Endothelial cell of umbilical vein (primary cell): ENCODE data around the gene COL23A1. TPM values are rescaled to one million over a fixed set of nuclear protein-coding genes. Genes with fewer than 3 reads are reported as not detected.

Experiments used
- BruUV-seq: library from RNA; stranded (reverse); fragments of 400-500 nt; replicated peaks from 2 replicates; lab custom pipeline; 2021; lab: Mats Ljungman, UMichigan
- CTCF ChIA-PET: fragments of 300-600, 350-600 bp; sonication (Branson Sonifier 250); formaldehyde crosslinking; loops from one replicate; lab custom pipeline; 2021; ENCODE audit warnings: antibody characterized with exemption, inconsistent platforms; lab: Charles Lee
- POLR2A ChIA-PET: fragments of 300-600, 350-600 bp; sonication (Branson Sonifier 250); formaldehyde crosslinking; loops from one replicate; lab custom pipeline; 2021; ENCODE audit warnings: antibody characterized with exemption, inconsistent platforms; lab: Charles Lee
- DNase-seq: peaks from one replicate; pipeline ENCODE4 v3.0.0-alpha.2; 2011; ENCODE audit warnings: low read depth, low spot score
- FAIRE-seq: peaks from 2 replicates; lab custom pipeline; 2011; peaks lifted over from hg19 to GRCh38; lab: Jason Lieb, UNC
- H2AFZ ChIP-seq: 2 replicates; pipeline ENCODE4 v1.6.0; 2012; ENCODE audit warnings: low read depth, low read length, control low read depth, inconsistent platforms
- H3K27ac ChIP-seq: 2 replicates; pipeline ENCODE4 v1.5.1; 2011; ENCODE audit warnings: low read depth, mild to moderate bottlenecking, control low read depth, low read length, moderate library complexity; ENCODE audit not compliant: insufficient read depth
- H3K27me3 ChIP-seq, 2 experiments: 2 replicates each; pipeline versions ENCODE4 v1.6.0 to v1.6.1; 2011; ENCODE audit warnings: low read length in 2 of 2, mixed read lengths in 1 of 2; ENCODE audit not compliant: control insufficient read depth in 2 of 2, insufficient read depth in 2 of 2
- H3K36me3 ChIP-seq, 2 experiments: 2 replicates in 1 of 2; 3 replicates in 1 of 2; pipeline ENCODE4 v1.5.1; 2011; ENCODE audit warnings: low read length in 2 of 2, mild to moderate bottlenecking in 1 of 2, moderate library complexity in 1 of 2; ENCODE audit not compliant: control insufficient read depth in 2 of 2, insufficient read depth in 2 of 2; ENCODE audit errors: extremely low read depth in 1 of 2
- H3K4me1 ChIP-seq: 3 replicates; pipeline ENCODE4 v1.5.1; 2011; ENCODE audit warnings: mild to moderate bottlenecking, low read length; ENCODE audit not compliant: control insufficient read depth, insufficient read depth; ENCODE audit errors: extremely low read depth
- H3K4me2 ChIP-seq: 2 replicates; pipeline ENCODE4 v1.6.1; 2011; ENCODE audit warnings: low read length, control low read depth, mixed read lengths; ENCODE audit not compliant: insufficient read depth
- H3K4me3 ChIP-seq, 3 experiments: fragments of 200-600 bp in 1 of 3; sonication (generic), shearing (Covaris generic) in 1 of 3; replicated peaks in 1 of 3; 2 replicates each; pipeline ENCODE4 v1.5.1; 2011 to 2016; ENCODE audit warnings: control low read depth in 3 of 3, low read length in 3 of 3, mild to moderate bottlenecking in 2 of 3, inconsistent platforms in 1 of 3, low read depth in 1 of 3, moderate library complexity in 1 of 3; ENCODE audit not compliant: insufficient read depth in 1 of 3
- H3K79me2 ChIP-seq: 2 replicates; pipeline ENCODE4 v1.6.0; 2012; ENCODE audit warnings: low read length, inconsistent platforms; ENCODE audit not compliant: control insufficient read depth, insufficient read depth
- H3K9ac ChIP-seq: replicated peaks from 2 replicates; pipeline ENCODE3; 2011; ENCODE audit warnings: low read length, control low read depth; ENCODE audit not compliant: insufficient read depth; ENCODE audit errors: extremely low read depth
- H3K9me1 ChIP-seq: replicated peaks from 3 replicates; pipeline ENCODE4 v1.6.0; 2011; ENCODE audit warnings: mild to moderate bottlenecking, low read length; ENCODE audit not compliant: control insufficient read depth, insufficient read depth; ENCODE audit errors: extremely low read depth
- H3K9me3 ChIP-seq: replicated peaks from 2 replicates; pipeline ENCODE4 v1.5.1; 2012; ENCODE audit warnings: low read length, inconsistent platforms; ENCODE audit not compliant: control insufficient read depth, insufficient read depth
- H4K20me1 ChIP-seq: replicated peaks from 2 replicates; pipeline ENCODE3; 2011; ENCODE audit warnings: mild to moderate bottlenecking, low read length; ENCODE audit not compliant: control insufficient read depth, insufficient read depth; ENCODE audit errors: extremely low read depth
- CTCF ChIP-seq, 2 donors: IDR thresholded peaks; 1 replicate in 1 of 2; 2 replicates in 1 of 2; pipeline ENCODE4 v1.5.1; 2011; ENCODE audit warnings: low read length in 2 of 2, mild to moderate bottlenecking in 2 of 2, moderate library complexity in 2 of 2, control low read depth in 1 of 2, inconsistent platforms in 1 of 2, low read depth in 1 of 2; ENCODE audit not compliant: insufficient read depth in 1 of 2; ENCODE audit errors: extremely low read depth in 1 of 2
- EZH2 ChIP-seq: IDR thresholded peaks from 2 replicates; pipeline ENCODE4 v1.6.1; 2012; ENCODE audit warnings: borderline replicate concordance, low read depth, mild to moderate bottlenecking, moderate library complexity, low read length, inconsistent platforms; ENCODE audit not compliant: severe bottlenecking
- FOS ChIP-seq: IDR thresholded peaks from 2 replicates; pipeline ENCODE4 v1.6.1; 2011; ENCODE audit warnings: mild to moderate bottlenecking, low read length, moderate library complexity, borderline replicate concordance; ENCODE audit not compliant: insufficient read depth
- GATA2 ChIP-seq: IDR thresholded peaks from 2 replicates; pipeline ENCODE4 v1.7.0; 2011; ENCODE audit warnings: low read depth, mild to moderate bottlenecking, moderate library complexity, mixed read lengths, low read length; ENCODE audit not compliant: insufficient read length, insufficient read depth
- JUN ChIP-seq: IDR thresholded peaks from 2 replicates; pipeline ENCODE4 v1.6.1; 2011; ENCODE audit warnings: borderline replicate concordance, low read depth; ENCODE audit not compliant: insufficient read length, insufficient read depth
- MAX ChIP-seq: IDR thresholded peaks from 2 replicates; pipeline ENCODE4 v1.6.1; 2011; ENCODE audit not compliant: insufficient read depth, insufficient read length
- MYC ChIP-seq: IDR thresholded peaks from one replicate; pipeline ENCODE4 v1.6.1; 2011; ENCODE audit warnings: mild to moderate bottlenecking, low read depth, low read length
- POLR2A ChIP-seq: IDR thresholded peaks from 2 replicates; pipeline ENCODE4 v1.6.1; 2012; ENCODE audit warnings: low read depth, mild to moderate bottlenecking, control low read depth, low read length
- POLR2AphosphoS5 ChIP-seq: IDR thresholded peaks from 2 replicates; pipeline ENCODE4 v1.6.1; 2012; ENCODE audit warnings: low read depth, mild to moderate bottlenecking, control low read depth, low read length, moderate library complexity; ENCODE audit not compliant: insufficient read depth
- dilution Hi-C: fragments of 300-500 bp; cut with MboI; formaldehyde crosslinking; loops from one replicate; pipeline ENCODE4 v1.15.0; 2019; ENCODE audit warnings: low sequenced_read_pairs; ENCODE audit not compliant: extremely low pct_ligation_motif_present
- intact Hi-C: fragments of 100-400 bp; cut with micrococcal nuclease; formaldehyde crosslinking; loops from one replicate; pipeline ENCODE4 v1.10.0; 2022
- polyA plus RNA-seq, 4 experiments: library from polyadenylated mRNA; depleted of rRNA in 3 of 4; stranded (reverse) in 3 of 4; unstranded in 1 of 4; fragments of >200 nt; gene quantifications; 2 replicates each; pipeline versions ENCODE4 v1.2.1 to v1.2.3, GENCODE V29; 2011 to 2012; ENCODE audit warnings: missing spikeins in 1 of 4
- total RNA-seq: library from RNA; stranded (reverse); gene quantifications from 2 replicates; pipeline ENCODE4 v1.2.3, GENCODE V29; 2021

Gene COL23A1
- total and polyA plus RNA-seq, 2 donors (not counting 3 experiments of a cell fraction or from before 2014, with no cell fraction given) = not detected

GRCh38 chr5:178554311-178554710 lies 35.9 kb downstream of the COL23A1 start:
- intact Hi-C loops = no loop called here
- Histone ChIP-seq H3K9me1 (no peaks in the 10 kb centered on the region), H4K20me1 (no peaks in the 10 kb centered on the region), H3K9ac (no peak overlapping the region), H3K4me2 (no peak overlapping the region), H3K27me3 (no peaks in the 10 kb centered on the region), H3K36me3 (no peaks in the 10 kb centered on the region), H2AFZ (no peak overlapping the region), H3K27ac (no peak overlapping the region), H3K9me3 (no peaks in the 10 kb centered on the region), H3K4me3 (no peak overlapping the region), H3K79me2 (no peaks in the 10 kb centered on the region), H3K4me1 (no peaks in the 10 kb centered on the region)
- TF ChIP-seq MAX = no peak
- ChIA-PET POLR2A (no interaction called here), CTCF (no interaction called here)
- no peak for FAIRE-seq
- no peak for DNase-seq
- dilution Hi-C loops = no loop called here
- BruUV-seq = no TSS peak

GRCh38 chr5:178553517-178553916 lies 36.7 kb downstream of the COL23A1 start:
- ChIA-PET POLR2A (no interaction called here), CTCF (no interaction called here)
- no peak overlapping the region for H3K27ac ChIP-seq
- no peak overlapping the region for H2AFZ ChIP-seq
- H3K27me3 ChIP-seq = no peaks in the 10 kb centered on the region
- dilution Hi-C loops (no loop called here), intact Hi-C loops (no loop called here)
- no peak for DNase-seq
- no peaks in the 10 kb centered on the region for H4K20me1 ChIP-seq
- H3K79me2 ChIP-seq = no peaks in the 10 kb centered on the region
- no peak overlapping the region for H3K9ac ChIP-seq
- BruUV-seq = no TSS peak
- FAIRE-seq = no peak
- H3K9me3 ChIP-seq = no peaks in the 10 kb centered on the region
- H3K36me3 ChIP-seq = no peaks in the 10 kb centered on the region
- no peak for TF ChIP-seq EZH2
- TF ChIP-seq POLR2AphosphoS5 = no peak
- TF ChIP-seq POLR2A = no peak
- TF ChIP-seq MYC = no peak
- no peak for TF ChIP-seq MAX
- TF ChIP-seq FOS = no peak
- TF ChIP-seq CTCF (IDR thresholded peaks at IDR 0.05; ENCODE audit: extremely low read depth in 1 of 2, insufficient read depth in 1 of 2, low read depth in 1 of 2, low read length in 2 of 2) = no peak
- TF ChIP-seq JUN = no peak
- TF ChIP-seq GATA2 = no peak
- H3K4me1 ChIP-seq = peaks cover 2% of the 10 kb centered on the region
- no peak overlapping the region for H3K4me2 ChIP-seq
- no peak overlapping the region for H3K4me3 ChIP-seq
- H3K9me1 ChIP-seq = no peaks in the 10 kb centered on the region
